Endodermal cell (in vitro differentiated cells): ENCODE data around the gene ESR2. TPM values are rescaled to one million over a fixed set of nuclear protein-coding genes. Genes with fewer than 3 reads are reported as not detected.

Source experiments
- DNase-seq: peaks from one replicate; pipeline ENCODE4 v3.0.0-alpha.2; 2017
- H3K27ac ChIP-seq: 2 replicates; pipeline ENCODE4 v1.5.1; 2013; ENCODE audit warnings: mild to moderate bottlenecking, low read depth, low read length, moderate library complexity
- H3K27me3 ChIP-seq: 2 replicates; pipeline ENCODE4 v1.6.1; 2013; ENCODE audit warnings: mild to moderate bottlenecking, low read length, moderate library complexity; ENCODE audit not compliant: insufficient read depth, control insufficient read depth, poor library complexity, severe bottlenecking
- H3K36me3 ChIP-seq: 2 replicates; pipeline ENCODE4 v1.7.0; 2013; ENCODE audit warnings: mild to moderate bottlenecking, low read length, moderate library complexity; ENCODE audit not compliant: control insufficient read depth, insufficient read depth
- H3K4me1 ChIP-seq: one replicate; pipeline ENCODE4 v1.7.0; 2013; ENCODE audit warnings: low read length; ENCODE audit not compliant: control insufficient read depth, insufficient read depth
- H3K4me3 ChIP-seq: 2 replicates; pipeline ENCODE4 v1.5.1; 2013; ENCODE audit warnings: mild to moderate bottlenecking, low read length, moderate library complexity
- H3K9ac ChIP-seq: 2 replicates; pipeline ENCODE4 v1.6.1; 2013; ENCODE audit warnings: mild to moderate bottlenecking, low read length, moderate library complexity; ENCODE audit not compliant: poor library complexity, severe bottlenecking; ENCODE audit errors: extremely low read depth
- H3K9me3 ChIP-seq: 2 replicates; pipeline ENCODE4 v1.6.1; 2013; ENCODE audit warnings: mild to moderate bottlenecking, low read length, moderate library complexity; ENCODE audit not compliant: control insufficient read depth
- H3K27ac Mint-ChIP-seq: 2 replicates; pipeline ENCODE4 v1.8.0; 2020; ENCODE audit warnings: mixed read lengths
- H3K27me3 Mint-ChIP-seq: 2 replicates; pipeline ENCODE4 v1.8.0; 2021; ENCODE audit warnings: mild to moderate bottlenecking, mixed read lengths; ENCODE audit not compliant: insufficient read depth
- H3K36me3 Mint-ChIP-seq: 2 replicates; pipeline ENCODE4 v1.8.0; 2020; ENCODE audit warnings: low read depth, mixed read lengths
- H3K4me1 Mint-ChIP-seq: 2 replicates; pipeline ENCODE4 v1.8.0; 2020; ENCODE audit warnings: mixed read lengths
- H3K4me3 Mint-ChIP-seq: 2 replicates; pipeline ENCODE4 v1.8.0; 2020; ENCODE audit warnings: mild to moderate bottlenecking, moderate library complexity, mixed read lengths
- H3K9me3 Mint-ChIP-seq: 2 replicates; pipeline ENCODE4 v1.8.0; 2020; ENCODE audit warnings: mild to moderate bottlenecking, mixed read lengths
- CTCF ChIP-seq: fragments of 200-600 bp; sonication (generic); conservative IDR thresholded peaks from 2 replicates; pipeline ENCODE4 v1.5.0; 2021; ENCODE audit warnings: antibody characterized with exemption, mild to moderate bottlenecking
- WGBS, 2 experiments: methylation state at CpG; one replicate each; pipeline versions ENCODE4 v1.1.5 to v1.1.7; 2013; ENCODE audit warnings: missing lambda C conversion rate in 2 of 2, mixed read lengths in 1 of 2; ENCODE audit not compliant: insufficient coverage in 1 of 2, insufficient read length in 1 of 2; 5-methylcytosine and 5-hydroxymethylcytosine counted together
- total RNA-seq, 2 donors: library from RNA; stranded (reverse); fragmentation: NEBNext Ultra II Directional in 1 of 2; extraction: Animal tissue kit (Norgen Biotek cat#: 25700) in 1 of 2; gene quantifications; 2 replicates in 1 of 2; 3 replicates in 1 of 2; pipeline ENCODE4 v1.2.1, GENCODE V29; 2021

The ESR2 gene
- total RNA-seq, 2 donors from 2014 or later = 0.57 to 0.66 TPM

DNA sequence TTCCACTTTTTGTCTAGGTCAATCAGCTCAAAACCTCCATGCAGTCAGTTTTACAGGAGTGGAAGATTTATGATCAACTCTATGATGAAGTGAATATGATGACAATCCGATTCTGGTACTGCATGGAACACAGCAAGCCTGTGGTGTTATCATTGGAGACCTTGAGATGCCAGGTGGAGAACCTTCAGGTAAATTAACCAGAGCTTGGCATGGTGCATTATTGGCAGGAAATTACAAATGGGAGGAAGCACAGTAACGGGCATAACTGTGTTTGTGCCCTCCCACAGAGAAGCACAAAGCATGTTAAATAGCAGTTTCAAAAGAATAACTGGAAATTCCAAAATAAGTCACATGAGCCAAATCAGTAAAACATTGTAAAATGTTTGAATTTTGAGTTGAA lies 135.6 kb downstream of the ESR2 start:
- no peak overlapping the region for H3K4me3 ChIP-seq
- H3K9ac ChIP-seq = no peak overlapping the region
- H3K9me3 Mint-ChIP-seq = no peaks in the 10 kb centered on the region
- H3K36me3 ChIP-seq = peaks cover 6% of the 10 kb centered on the region
- H3K27me3 ChIP-seq = no peaks in the 10 kb centered on the region
- peaks cover 9% of the 10 kb centered on the region for H3K4me1 ChIP-seq
- H3K9me3 ChIP-seq = no peaks in the 10 kb centered on the region
- peaks cover 23% of the 10 kb centered on the region for H3K36me3 Mint-ChIP-seq
- WGBS, 2 experiments = 92% methylated on average over 2 of the region's 2 CpGs
- no peak for DNase-seq
- H3K4me3 Mint-ChIP-seq = no peak overlapping the region
- no peaks in the 10 kb centered on the region for H3K27me3 Mint-ChIP-seq
- no peak for TF ChIP-seq CTCF
- no peak overlapping the region for H3K27ac ChIP-seq
- H3K4me1 Mint-ChIP-seq = peaks cover 3% of the 10 kb centered on the region
- no peak overlapping the region for H3K27ac Mint-ChIP-seq

DNA sequence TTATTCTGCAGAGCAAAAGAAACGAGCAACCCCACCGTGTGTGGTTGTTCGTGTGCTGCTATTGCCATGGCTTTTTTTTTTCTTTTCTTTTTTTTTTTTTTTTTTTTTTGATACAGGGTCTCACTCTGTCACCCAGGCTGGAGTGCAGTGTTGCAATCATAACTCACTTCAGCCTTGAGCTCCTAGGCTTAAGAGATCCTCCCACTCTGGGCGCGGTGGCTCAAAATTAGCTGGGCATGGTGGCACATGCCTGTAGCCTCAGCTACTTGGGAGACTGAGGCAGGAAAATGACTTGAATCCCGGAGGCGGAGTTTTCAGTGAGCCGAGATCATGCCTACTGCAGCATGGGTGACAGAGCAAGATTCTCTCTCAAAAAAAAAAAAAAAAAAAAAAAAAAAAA lies 144.2 kb downstream of the ESR2 start:
- H3K9ac ChIP-seq = no peak overlapping the region
- Mint-ChIP-seq H3K4me1 (no peaks in the 10 kb centered on the region), H3K27ac (no peak overlapping the region), H3K27me3 (no peaks in the 10 kb centered on the region), H3K4me3 (no peak overlapping the region), H3K9me3 (no peaks in the 10 kb centered on the region), H3K36me3 (peaks cover 17% of the 10 kb centered on the region)
- TF ChIP-seq CTCF = no peak
- no peak overlapping the region for H3K27ac ChIP-seq
- no peaks in the 10 kb centered on the region for H3K27me3 ChIP-seq
- no peak overlapping the region for H3K4me3 ChIP-seq
- no peaks in the 10 kb centered on the region for H3K9me3 ChIP-seq
- no peaks in the 10 kb centered on the region for H3K4me1 ChIP-seq
- 83 to 88% methylated on average over 2 to 8 of the region's 8 CpGs for WGBS, 2 experiments
- peaks cover 14% of the 10 kb centered on the region for H3K36me3 ChIP-seq
- no peak for DNase-seq

DNA sequence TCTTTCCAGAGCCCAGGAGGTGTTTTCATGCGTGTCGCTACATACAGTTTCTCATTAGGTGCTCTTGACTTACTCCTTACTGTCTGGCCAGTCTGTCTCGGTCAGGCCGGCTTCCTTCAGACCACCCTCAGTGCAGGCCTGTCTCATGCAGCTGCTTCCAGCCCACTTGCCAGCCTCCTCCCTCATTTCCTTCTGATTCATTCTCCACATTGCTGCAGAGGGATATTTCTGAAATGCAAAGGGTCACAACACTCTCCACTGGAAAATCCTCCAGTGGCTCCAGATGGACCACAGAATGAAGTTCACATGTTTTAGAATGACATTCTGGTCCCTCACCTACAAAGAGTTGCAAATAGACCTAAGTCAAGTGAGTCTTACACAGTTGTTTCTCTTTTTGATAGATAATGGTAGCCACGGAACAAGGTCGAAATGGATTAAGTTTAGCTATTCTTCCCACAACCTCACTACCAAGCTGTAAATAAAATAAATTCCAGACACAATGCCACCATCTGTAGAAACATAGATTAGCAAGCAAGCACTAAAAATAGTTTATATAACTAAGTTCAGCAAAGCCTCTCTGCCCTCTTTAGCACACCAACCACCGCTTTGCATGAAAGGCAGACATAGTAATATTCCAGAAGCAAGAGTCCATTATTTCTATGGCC lies 146.9 kb downstream of the ESR2 start:
- no peaks in the 10 kb centered on the region for H3K9me3 ChIP-seq
- no peak for TF ChIP-seq CTCF
- no peak for DNase-seq
- H3K9ac ChIP-seq = no peak overlapping the region
- Mint-ChIP-seq H3K4me3 (no peak overlapping the region), H3K27ac (peak overlapping the region; percentile 37), H3K4me1 (no peaks in the 10 kb centered on the region), H3K27me3 (no peaks in the 10 kb centered on the region), H3K9me3 (no peaks in the 10 kb centered on the region), H3K36me3 (peaks cover 12% of the 10 kb centered on the region)
- no peaks in the 10 kb centered on the region for H3K4me1 ChIP-seq
- WGBS, 2 experiments = 91 to 96% methylated on average over 3 to 7 of the region's 7 CpGs
- no peak overlapping the region for H3K4me3 ChIP-seq
- no peak overlapping the region for H3K27ac ChIP-seq
- H3K27me3 ChIP-seq = no peaks in the 10 kb centered on the region
- H3K36me3 ChIP-seq = peaks cover 31% of the 10 kb centered on the region
